ENCODE measurements around the gene KDM1B.

Gene KDM1B, protein sequence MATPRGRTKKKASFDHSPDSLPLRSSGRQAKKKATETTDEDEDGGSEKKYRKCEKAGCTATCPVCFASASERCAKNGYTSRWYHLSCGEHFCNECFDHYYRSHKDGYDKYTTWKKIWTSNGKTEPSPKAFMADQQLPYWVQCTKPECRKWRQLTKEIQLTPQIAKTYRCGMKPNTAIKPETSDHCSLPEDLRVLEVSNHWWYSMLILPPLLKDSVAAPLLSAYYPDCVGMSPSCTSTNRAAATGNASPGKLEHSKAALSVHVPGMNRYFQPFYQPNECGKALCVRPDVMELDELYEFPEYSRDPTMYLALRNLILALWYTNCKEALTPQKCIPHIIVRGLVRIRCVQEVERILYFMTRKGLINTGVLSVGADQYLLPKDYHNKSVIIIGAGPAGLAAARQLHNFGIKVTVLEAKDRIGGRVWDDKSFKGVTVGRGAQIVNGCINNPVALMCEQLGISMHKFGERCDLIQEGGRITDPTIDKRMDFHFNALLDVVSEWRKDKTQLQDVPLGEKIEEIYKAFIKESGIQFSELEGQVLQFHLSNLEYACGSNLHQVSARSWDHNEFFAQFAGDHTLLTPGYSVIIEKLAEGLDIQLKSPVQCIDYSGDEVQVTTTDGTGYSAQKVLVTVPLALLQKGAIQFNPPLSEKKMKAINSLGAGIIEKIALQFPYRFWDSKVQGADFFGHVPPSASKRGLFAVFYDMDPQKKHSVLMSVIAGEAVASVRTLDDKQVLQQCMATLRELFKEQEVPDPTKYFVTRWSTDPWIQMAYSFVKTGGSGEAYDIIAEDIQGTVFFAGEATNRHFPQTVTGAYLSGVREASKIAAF
- 10.0 to 17.6 reads per million in 2 donors for total RNA-seq

DNA sequence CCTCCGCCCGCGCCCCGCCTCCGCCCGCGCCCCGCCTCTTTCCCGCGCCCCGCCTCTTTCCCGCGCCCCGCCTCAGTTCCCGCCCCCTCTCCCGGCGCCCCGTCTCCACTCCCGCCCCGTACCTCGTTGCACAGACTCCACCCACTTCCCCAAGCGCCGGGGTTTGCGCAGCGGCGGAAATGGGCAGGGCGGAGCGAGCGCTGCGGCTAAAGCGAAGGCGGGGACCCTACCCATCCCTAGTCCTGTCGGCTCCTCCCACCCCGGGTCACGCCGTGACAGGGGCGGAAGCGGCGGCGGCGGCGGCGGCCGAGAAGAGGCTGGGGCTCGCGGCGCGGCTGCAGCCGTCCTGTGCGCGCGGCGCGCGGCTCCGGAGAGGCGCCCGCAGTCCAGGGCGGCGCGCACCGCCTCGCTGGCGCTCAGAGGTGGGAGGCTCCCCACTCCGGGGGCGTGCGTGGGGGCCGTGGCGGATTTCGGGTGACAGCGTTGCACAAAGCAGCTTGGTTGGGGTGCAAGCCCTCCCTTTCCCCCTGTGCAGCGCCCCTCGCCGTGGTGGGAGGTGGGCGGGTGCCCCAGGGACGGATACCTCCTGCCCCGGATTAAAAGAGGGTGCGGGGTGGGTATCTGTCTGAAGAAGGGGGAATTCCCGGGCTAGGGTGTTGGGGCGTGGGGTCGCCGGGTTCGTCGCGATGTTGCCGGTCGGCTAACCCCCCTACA is at the start of gene KDM1B:
KDM1B (plus strand) TSS at position 273 of the 714 bp plus-strand sequence. CDS start 4,474 bp downstream, outside the sequence.
- peak; percentile 96 to 99 (median 98) for DNase-seq

DNA sequence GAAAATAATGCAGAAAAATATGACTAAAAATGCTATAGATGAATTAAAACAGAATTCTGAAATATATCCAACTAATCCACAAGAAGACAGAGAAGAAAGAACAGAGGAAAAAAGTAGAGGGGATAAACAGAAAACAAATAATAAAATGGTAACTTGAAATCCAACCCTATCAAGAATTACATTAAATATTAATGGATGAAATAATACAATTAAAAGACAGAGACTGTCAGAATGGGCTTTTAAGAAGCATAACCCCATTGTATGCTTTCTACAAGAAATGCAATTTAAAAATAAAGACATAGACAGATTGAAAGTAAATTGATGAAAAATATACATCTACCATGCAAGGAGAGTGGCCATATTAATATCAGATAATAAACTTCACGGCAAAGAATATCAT is 48.2 kb upstream of the KDM1B start:
- DNase-seq: no peak

DNA sequence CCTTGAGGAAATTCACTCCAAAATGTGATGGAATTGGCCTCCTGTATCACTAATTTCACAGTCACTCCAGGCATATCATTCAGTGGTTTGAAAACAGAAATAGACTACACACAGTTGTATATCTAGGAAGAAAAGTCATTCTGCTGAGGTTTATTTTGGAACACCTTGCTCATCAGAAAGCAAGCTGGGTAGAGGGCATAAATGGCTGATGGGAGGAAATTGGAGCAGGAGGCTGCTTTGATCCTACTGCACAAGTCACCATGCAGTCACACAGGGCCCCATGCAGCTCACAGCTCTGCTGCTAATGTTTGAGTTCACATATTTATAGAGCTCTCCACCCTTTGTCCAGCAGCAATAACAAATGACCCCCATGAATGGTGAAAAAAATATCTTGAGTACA is 45.1 kb upstream of the KDM1B start:
- DNase-seq: no peak

DNA sequence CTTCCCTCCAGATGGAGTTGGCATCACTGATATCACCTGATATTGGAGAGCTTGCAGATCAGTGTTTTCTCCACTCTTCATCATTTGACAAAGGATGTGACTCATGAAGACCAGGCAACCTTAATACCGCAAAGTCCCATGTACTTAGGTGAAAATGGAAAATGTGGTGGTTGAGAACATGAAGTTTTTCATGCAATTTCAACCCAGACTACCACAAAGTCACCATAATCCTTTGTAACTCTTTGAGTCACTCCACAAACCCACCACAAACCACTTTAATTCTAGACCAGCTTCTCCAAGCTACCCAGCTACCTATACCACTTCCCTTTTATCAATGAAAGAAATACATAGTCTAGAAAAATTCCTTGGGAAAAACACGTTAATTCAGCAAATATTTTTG is 39.9 kb upstream of the KDM1B start:
- DNase-seq: peak in 1 of 5 experiments; percentile 70

DNA sequence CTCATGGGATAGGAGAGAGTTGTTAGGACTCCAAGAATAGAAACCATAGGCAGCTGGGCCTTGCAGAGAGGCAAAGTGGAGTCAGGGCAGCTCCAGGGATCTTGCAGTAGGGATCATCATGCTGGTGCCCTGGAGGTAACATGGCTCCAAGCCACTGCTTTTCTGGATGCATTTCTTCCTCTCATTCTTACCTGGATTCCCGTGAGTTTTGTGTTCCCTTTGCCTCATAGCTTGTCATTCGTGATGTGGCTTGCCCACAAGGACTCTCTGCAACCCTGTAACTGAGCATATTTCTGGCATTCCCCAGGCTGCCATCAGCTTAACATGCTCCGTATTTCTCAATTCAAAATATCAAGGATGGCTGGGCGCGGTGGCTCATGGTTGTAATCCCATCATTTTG is 38.1 kb upstream of the KDM1B start:
- no peak for DNase-seq

DNA sequence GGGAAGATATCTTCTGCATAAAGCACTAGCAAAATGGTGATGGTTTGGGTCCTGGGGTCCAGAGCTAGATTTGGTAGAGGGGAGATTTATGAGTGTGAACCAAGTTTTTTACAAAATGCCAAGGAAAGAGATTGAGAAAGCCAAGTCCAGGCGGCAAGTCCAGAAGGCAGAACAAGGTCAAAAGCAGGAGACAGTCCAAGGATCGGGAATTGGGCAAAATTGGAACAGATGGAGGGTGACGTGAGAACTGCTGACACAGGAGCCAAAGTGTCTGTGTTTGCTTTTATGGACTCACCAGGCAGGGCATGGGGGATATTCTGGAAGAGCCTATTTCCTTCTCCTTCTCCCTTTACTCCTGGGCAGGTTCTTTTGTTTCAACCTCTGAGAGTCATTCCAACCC is 36.9 kb upstream of the KDM1B start:
- DNase-seq: no peak

DNA sequence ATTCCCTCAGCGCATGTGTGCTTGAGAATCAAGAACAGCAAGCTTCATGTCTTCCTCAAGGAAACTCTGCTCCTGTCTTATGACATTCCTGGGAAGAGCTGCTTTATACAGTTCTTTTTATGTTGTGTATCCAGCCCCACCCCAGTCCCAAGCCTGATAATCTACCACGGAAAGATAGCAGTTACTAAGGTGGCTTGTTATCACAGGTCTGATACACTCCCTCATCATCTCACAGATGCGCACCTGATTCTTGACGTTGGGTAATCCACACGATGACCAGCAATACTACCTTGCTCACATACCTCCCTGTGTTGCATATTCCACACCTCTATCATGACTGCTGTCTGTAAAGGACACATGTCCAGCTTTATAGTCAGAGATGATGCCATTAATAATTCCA is 36.0 kb upstream of the KDM1B start:
- no peak for DNase-seq

DNA sequence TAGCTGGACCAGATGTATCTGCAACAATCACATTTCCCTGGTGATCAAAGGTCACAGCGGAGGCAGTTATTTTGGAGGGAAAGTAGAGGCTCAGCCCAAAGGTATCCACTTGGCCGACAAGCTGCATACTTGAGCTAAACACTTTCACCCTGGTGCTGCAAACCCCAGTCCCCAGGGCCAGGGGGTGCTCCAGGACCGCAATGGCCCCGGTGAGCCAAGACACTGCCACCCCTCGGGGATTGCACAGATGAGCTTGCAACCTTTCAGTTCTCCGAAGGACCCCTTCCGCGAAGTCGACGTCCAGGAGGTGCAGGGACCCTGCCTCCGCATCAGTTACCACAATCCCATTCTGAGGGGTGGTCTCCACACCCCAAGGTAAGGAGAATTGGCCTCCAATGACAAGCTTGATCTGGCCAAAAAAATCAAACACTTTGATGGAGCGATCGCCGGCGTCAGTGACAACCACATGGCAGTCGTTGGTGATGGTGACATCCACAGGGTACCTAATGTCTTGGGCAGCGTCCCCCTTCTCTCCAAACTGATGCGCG is 33.6 kb upstream of the KDM1B start:
- peak in 1 of 5 experiments; percentile 8 for DNase-seq

DNA sequence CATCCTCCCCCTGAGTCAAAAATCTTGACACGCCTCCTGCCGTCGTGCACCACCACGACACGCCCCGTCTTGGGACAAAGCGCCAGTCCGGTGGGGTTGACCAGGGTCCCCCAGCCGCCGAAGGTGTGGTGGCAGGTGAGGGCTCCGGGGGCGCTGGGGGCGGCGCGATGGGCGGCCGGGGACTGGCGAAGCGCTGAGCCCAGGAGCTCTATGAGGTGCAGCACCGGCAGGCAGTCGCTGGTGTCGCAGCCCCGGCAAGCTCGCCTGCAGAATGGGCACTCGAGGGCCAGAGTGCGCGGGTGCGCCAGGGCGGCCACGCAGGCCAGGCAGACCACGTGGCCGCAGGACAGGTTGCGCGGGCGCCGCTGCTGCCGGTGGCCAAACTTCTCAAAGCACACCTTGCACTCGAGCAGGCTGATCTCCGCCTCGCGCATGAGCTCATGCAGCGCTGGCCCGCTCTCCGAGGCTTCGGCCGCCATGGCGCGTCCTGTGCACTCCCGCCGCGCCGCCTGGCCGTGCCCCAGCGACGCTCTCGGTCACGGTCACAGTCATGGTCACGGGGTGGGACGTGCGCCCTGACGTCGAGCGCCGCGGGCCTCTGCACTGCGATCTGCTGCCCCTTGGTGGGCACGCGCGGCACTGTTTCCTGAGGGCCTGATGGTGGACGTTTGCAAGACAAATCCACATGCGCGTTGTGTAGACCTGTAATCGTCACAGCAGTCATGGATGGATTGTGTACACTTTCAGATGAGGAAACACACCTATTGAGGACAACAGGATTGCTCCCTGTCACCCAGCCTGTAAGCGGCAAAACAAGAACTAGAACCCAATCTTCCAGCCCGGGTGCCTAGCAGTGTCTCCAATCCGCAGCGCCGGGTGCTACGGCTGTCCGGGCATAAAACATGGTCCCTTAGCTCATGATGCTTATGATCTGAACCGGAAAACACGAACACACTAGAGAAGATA is 32.8 kb upstream of the KDM1B start, which contains the start of gene NHLRC1:
NHLRC1 (minus strand) TSS at position 550 of the 966 bp plus-strand sequence; CDS start at position 479, 71 bp downstream.
- peak; percentile 26 to 91 (median 58) for DNase-seq

DNA sequence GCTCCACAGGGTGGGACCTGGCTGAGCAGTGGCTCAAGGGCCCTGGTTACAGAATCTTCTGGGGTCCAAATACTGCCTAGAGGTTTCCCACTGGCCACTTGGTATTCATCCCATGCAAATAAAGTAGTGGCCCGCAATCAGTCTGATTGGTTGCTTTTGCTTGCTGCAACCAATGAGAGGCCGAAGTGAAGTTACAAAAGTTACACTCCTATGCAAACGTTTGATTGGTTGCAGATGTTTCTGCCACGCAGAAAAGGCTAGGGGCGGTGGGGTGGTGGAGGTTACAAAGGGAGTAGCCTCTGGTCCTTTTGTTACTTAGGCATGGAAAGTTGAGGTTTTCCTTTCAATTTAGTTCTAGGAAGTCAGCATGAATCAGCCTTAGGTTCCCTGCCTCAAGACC is 29.1 kb upstream of the KDM1B start:
- no peak for DNase-seq

DNA sequence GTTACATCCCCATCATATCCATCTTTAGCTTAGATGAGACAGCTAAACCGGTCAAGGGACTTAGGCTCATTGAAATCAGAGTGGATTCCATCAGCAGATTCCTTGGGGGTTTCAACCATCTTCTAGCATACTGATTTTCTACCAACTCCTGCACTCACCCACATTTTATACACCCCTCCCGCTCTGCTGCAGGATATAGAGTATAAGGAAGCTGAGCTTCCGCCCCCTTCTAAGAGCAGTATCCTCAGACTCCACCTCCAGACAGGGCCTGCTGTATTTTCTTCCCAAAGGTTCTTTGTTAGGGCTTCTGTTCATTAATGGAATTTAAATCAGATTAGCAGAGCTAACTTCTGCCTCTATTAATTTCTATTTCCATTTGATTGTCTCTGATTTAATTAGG is 22.9 kb upstream of the KDM1B start:
- no peak for DNase-seq

DNA sequence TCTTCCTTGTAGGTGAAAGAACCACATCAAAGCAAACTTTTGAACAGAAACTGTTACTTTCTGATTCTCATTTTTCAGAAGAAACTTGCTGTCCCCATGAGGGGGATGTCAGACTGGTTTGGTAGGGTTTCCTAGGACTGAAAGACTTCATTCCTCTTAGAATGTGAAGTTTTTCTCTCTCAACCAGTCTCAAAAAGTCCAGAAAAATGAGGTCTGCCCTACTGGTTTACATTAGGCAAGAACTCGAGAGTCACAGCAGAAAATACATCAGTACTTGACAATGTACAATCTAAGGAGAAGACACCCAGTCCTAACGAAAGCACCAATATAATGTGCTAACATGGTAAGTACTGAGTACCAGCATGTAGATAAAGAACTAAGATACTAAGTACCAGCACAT is 20.1 kb upstream of the KDM1B start:
- no peak for DNase-seq

DNA sequence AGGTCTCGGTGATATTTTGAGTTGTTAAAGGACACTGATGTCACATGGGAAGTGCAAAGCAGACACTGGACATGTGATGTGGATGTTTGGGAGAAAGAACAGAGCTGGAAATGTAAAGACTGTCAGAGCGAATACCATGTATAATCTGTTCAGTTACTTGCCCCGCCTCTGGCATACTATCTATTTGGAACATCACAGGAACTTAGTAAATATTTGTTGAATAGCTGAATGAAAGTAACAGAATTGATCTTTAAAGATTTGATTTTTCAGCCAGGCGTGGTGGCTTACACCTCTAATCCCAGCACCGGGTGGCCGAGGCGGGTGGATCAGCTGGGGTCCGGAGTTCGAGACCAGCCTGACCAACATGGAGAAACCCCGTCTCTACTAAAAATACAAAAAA is 19.0 kb upstream of the KDM1B start:
- DNase-seq: no peak

DNA sequence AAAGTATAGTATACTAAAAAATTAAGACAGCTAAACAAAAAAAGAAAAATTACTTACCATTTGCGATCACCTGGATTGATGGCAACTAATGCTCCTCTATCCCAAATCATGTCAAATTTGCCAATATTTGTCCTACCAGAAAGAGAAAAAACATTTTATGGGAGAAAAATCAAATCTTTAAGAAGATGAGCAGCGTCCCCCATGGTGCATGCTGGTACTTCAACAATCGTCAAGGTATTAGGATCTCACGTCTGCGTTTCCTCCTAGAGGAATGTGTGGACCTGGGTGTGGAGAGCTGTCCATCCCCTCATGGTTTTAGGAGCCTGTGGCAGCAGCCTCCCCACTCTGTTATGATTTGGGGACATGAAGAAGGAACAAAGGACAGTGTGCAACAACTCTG is 16.3 kb upstream of the KDM1B start:
- DNase-seq: no peak

DNA sequence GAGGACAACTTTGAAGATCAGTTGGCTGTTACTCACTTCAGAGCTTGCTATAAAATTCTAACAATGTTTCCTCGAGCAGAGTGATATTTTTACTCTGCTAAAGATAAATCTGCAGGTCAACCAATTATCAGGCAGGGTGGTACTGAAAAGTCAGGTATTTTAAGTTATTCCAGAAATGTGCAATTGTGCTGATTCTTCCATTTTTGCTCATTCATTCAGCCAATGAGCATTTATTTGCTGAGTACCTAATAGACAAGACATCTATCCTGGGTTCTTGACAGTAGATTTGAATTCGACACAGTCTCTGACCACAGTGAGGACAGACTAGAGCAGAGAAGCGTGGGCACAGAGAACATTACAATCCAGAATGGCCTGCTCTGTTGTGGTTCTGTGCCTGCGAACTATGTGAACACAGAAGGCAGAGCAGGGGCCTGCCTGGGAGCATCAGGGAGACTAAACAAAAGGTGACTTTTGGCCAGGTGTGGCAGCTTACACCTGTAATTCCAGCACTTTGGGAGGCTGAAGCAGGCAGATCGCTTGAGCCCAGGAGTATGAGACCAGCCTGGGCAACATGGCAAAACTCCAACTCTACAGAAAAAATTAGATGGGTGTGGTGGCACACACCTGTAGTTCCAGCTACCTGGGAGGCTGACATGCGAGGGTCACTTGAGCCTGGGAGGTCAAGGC is 15.1 kb upstream of the KDM1B start:
- DNase-seq: no peak

DNA sequence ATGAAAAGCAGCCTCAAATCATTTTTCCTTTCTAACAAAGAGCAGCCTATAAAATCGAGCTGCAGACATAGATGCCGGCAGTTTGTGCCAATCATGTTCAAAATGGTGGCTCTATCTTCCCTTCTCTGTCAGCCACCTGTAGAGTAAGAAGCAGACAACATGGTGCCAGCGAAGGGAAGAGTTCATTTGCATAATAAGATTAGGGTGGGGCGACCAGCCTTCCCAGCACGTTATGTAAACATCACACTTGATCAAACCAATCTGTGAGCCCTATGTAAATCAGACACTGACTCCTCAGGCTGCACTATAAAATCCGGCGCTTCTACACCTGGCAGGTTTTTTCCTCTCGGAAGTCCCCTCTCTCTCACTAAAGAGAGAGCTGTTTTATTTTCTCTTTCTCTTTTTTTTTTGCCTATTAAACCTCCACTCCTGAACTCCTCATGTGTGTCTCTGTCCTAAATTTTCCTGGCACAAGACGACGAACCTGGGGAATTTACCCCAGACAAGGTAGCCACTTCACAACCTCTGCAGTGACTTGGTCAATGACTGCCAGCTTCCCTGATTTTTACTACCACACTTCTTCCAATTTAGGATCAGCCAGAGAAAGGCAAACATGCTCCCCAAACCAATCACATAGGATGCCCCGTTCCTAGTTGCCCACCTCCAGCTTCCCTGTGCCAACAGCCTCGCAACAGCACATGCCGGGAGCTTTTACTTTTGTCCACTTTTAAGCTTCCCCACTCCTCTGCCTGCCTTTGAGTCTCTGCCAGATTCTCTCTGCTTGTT is 13.2 kb upstream of the KDM1B start:
- DNase-seq: no peak

DNA sequence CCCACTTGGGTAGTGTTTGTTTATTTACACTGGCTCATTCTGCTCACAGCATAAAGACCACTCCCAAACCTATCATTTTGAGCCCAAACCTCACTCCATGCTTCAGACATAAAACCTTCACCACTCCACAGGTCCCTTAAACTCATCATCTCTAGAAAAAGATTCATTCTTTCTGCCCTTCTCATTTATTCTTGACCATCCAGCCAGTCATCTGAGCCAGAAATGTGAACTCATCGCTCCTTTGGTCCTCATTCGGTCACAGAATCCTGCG is 12.7 kb upstream of the KDM1B start:
- no peak for DNase-seq

DNA sequence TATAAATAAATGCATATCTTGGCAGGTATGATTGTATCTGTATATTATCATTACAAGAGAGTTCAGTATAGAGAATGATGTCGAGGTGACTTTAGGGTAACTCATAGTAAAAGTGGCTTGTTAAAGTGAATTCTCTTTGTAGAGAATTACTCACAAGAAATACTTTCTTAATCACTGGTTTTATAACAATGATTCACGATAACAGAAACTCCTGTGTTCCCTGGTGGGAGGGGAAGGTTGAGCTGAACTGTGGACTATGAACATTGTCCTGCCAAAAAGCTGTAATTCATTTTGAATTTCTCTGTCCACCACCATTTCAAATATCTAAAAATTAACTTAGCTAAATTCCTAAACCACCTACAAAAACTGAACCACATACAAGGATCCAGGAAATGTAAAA is 8.1 kb upstream of the KDM1B start:
- DNase-seq: no peak

DNA sequence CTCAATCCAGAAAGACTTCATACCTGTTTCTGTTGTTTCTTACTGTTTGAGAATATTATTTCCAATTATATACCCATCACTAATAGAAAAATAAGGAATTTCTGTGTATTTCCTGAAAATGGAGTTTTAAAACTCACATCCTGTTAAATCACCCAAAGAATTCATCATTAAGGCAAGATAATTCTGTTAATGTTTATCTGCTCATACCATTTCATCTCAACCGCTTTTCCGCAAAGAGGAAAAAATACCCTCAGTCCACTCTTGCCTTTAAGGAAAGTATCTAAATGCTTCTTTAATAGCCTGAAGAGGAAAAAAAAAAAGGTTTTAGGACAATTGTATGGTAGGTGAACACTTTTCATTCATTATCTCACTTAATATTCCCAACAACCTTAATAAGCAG is 7.6 kb upstream of the KDM1B start:
- DNase-seq: no peak

DNA sequence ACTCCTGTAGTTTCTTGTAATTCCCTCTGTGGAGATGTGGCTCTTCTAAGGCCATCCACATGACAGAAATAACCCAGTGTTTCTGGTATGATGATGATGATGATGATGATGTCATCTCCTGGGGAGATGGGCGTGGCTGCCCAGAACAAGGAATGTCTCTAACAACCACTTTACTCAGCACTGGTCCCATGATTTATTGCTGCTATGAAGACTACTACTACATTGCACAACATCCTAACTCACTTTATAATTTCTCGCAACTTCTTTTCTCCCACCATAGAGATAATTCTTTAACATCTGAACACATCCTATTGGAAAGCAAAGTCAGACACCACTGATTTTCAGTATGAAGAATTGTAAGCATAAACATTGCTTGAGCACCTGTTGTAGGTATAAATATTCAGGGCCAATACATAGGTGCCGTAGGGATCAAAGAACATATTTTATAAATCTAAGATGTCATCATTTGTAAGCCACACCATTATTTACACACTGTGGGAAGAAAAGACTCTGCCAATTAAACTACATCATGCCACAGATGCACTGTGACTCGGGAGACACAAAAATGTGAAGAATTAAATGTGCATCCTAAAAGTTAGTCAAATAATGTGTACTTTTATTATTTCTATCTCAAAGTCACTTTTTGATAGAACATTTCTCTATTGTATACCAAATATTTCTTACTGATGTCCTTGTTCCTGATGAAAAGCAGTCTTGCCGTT is 6.8 kb upstream of the KDM1B start:
- DNase-seq: no peak

Data from T-helper 2 cell (primary cell).